GM18907 (cell line): Measurements from ENCODE around the gene CYTH1.

Experiments used
- ATAC-seq: cut with Tn5 transposase; IDR thresholded peaks from one replicate; pipeline ENCODE4 v1.9.1; 2021; ENCODE audit warnings: mild to moderate bottlenecking, moderate library complexity; ENCODE audit not compliant: unreplicated experiment

CYTH1 gene

GRCh38 chr17:78658281-78658785 lies 123.7 kb downstream of the CYTH1 start:
- no peak for ATAC-seq

DNA sequence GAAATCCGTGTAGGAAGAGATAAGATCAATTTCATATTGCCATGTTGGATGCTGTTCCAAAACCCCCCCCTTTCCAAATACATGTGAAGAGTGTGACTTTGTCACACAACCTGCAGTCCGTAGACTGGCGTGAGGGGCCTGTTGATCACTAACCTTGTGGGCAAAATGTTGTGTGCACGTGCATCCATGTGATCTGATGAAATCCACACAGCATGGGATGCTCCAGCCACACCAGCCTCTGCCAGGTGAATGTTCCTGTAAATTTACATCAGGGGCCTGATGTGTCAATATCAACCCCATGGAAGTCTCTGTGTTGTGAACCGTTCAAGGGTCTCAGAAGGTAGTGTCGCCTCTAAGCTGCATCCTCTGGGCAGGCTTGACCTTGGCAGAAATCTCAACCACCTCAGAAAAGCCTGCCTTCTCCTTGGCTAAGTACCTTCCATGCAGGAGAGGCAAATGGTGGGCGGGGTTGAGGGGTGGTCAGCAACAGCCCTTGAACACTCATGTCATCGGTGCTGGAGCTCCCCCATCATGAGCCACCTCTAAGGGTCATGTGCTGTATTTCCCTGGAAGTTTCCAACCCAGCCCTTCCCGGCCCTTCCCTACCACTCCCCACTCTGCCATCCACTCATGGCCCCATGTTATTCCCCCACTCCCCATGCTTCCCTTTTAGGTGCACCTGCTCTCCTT lies 126.7 kb downstream of the CYTH1 start:
- ATAC-seq: no peak

GRCh38 chr17:78654325-78654724 lies 127.7 kb downstream of the CYTH1 start:
- ATAC-seq: no peak

- no peak for ATAC-seq
Observed at GRCh38 chr17:78653382-78653781, 128.7 kb downstream of the CYTH1 start.

DNA sequence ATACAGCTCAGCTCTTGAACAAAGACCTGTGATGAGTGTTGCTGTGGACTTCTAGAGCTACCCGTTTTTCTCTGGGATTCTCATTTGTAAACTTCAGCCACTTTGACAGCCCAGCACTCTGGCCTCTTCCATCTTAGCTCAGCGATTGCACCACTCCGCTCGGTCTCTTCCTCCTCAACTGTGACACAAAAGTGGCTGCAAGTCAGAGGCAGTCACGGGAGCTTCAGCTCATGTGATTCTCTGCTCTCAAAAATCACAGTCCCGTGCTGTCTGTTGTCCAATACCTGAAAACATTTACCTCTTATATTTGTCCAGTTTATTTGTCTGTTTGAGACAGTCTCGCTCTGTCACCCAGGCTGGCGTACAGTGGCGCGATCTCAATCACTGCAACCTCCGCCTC lies 129.2 kb downstream of the CYTH1 start:
- no peak for ATAC-seq

DNA sequence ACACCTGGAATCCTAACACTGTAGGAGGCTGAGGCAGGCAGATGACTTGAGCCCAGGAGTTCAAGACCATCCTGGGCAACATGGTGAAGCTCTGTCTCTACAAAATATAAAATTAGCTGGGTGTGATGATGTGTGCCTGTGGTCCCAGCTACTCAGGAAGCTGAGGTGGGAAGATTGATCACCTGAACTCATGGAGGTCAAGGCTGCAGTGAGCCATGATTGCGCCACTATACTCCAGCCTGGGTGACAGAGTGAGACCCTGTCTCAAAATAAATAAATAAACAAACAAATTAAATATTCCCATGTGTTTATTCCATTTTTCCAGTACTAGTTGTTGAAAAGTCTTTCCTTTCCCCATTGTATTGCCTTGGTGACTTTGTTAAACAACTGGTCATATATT lies 130.0 kb downstream of the CYTH1 start:
- no peak for ATAC-seq

DNA sequence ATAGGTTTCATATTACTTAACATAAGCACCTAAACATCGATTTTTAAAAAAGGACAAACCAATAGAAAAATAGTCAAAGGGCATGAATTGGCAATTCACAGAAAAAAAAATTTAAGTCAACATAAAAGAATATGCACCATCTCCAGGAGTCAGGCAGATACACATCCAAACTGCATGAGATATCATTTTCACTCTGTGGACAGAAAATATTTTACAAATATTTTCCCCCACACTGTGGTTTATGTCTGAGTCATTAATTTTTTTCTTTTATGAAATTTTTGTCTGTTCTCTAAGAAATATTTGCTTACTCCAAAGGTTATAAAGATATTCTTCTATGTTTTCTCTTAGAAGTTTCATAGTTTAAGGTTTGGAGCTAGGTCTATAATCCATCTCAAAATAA lies 130.5 kb downstream of the CYTH1 start:
- no peak for ATAC-seq

DNA sequence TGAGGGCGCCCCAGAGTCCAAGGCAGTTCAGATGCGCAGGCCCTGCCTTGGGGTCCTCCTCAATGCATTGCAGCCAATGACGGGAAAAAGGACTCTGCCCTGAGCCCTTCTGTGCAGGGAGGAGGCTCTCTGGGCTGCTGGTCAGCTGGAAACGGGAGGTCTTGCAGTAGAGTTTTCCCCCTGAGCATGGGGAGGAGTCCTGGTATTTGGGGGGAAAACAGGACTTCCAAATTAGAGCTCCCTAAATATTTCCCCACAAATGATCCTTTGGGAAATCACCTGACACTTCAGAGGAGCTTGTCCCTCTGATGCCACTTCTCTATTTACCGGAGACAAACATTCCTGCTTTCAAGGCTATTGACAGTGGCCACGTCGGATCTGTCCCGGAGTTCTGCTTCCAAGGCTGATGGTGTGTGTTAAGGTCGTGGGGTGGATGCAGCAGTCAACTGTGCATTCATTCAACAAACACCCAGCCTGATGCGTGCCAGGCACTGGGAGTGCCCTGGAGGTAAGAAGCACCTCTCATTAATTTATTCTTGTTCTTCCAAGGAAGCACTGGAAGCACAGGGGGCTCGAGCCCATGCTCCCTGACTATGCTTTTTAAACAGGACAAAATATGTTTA lies 131.9 kb downstream of the CYTH1 start:
- no peak for ATAC-seq

DNA sequence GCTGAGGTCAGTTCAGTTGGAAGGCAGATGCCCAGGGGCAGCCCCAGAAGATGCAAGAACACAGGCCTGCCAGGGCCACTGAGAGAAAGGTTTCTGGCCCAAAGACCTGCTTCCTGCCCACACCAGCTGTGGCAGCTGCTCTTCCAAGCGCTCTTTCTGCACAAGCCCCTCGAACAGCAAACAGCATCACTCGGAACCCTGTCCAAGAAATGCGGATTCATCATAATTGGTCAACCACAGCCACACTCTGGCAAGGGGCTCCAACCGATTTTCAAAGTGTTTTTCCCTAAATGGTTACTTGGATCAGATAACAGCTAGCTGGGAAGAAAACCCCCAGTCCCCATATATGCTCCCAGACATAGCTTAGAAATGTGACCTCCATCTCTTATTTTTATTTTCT lies 133.8 kb downstream of the CYTH1 start:
- ATAC-seq: no peak

DNA sequence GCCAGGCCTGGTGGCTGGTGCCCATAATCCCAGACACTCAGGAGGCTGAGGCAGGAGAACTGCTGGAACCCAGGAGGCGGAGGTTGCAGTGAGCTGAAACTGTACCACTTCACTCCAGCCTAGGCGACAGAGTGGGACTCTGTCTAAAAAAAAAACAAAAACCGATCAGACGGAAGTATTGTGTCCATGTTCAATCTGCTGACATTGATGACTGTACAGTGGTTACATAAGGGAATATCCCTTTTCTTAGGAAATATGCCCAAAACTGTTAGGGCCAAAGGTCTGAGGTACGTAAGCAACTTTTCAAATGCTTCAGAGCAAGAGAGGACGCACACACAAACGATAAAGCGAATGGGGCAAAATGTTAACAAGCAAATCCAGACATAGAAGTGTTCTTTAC lies 135.0 kb downstream of the CYTH1 start:
- no peak for ATAC-seq

GRCh38 chr17:78645421-78646295 lies 136.4 kb downstream of the CYTH1 start:
- peak; percentile 62 for ATAC-seq

GRCh38 chr17:78644931-78645351 lies 137.1 kb downstream of the CYTH1 start:
- no peak for ATAC-seq

DNA sequence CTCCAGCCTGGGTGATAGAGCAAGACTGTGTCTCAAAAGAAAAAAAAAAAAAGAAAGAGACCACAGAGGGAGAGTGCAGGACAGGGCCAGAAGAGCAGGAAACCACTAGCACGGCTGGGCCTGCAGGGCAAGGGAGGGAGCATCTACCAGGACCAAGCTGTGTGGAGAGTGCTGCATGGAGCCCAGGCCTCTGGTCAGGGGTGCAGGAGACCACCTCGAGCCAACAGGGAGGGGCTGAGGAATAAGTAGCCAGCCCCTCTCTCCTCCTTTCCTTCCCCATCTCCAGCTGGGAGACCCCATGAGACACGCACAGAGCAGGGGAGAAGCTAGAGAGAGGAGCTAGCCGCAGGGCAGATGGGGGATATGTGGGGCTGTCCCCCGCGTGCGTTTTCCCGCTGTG lies 137.8 kb downstream of the CYTH1 start:
- ATAC-seq: no peak

GRCh38 chr17:78643326-78643725 lies 138.7 kb downstream of the CYTH1 start:
- ATAC-seq: no peak

- no peak for ATAC-seq
Observed at GRCh38 chr17:78642707-78643106, 139.4 kb downstream of the CYTH1 start.

- no peak for ATAC-seq
Observed at GRCh38 chr17:78641666-78642065, 140.4 kb downstream of the CYTH1 start.

DNA sequence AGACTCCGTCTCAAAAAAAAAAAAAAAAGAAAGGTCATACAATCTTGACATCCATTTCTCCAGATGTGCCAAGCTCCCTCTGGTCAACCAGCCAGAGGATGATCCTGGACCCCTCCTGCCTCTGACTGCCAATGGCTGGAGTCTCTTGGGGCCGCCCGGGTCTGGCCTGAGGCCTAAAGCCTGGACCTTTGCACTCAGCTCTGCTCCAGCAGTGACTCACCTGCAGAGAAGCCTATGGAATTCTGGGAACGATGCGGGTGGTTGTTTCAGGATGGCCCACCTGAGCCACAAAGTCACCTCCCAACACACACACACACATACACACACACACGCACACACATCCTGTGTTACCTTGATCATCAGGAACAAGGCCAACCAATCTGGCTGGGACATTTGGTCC lies 140.8 kb downstream of the CYTH1 start:
- ATAC-seq: no peak

- no peak for ATAC-seq
Observed at GRCh38 chr17:78640700-78641099, 141.4 kb downstream of the CYTH1 start.

GRCh38 chr17:78637643-78638420 lies 144.2 kb downstream of the CYTH1 start:
- ATAC-seq: no peak

DNA sequence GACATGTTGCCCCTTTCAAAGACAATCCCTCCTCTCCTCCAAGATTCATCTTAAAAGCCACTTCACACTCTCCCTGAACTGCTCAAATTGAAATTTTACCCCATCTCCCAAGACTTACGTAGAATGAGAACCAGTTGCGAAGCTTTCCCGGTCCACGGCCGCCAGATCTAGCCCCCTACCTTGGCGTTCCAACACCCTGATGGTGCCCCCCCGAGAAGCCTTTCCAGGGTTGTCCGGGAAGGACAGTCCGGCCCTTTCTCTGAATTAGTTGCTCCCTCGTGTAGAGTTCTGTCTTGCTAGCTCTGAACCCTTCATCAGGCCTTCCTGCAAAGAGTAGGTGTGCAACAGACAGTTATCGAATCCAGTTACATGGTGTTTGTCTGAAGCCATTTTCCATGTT lies 144.9 kb downstream of the CYTH1 start:
- ATAC-seq: no peak

- ATAC-seq: no peak
Observed at GRCh38 chr17:78634154-78634553, 147.9 kb downstream of the CYTH1 start.
